Activated CD4-positive, alpha-beta T cell treated with anti-CD3 and anti-CD28 coated beads for 1 hour (primary cell): Measurements from ENCODE around the gene DSG3.

Source experiments
- DNase-seq: peaks from one replicate; pipeline ENCODE4 v3.0.0-alpha.2; 2020

DSG3 gene

GRCh38 chr18:31447530-31448191 lies at the start of gene DSG3:
TSS of gene DSG3 (plus strand) at chr18:31447741. CDS start at chr18:31447878, 137 bp downstream.
- no peak for DNase-seq

- no peak for DNase-seq
These were observed 49.4 kb upstream of the DSG3 start for GRCh38 chr18:31398191-31398590.

- DNase-seq, result no peak
These were observed 48.1 kb upstream of the DSG3 start for GRCh38 chr18:31399306-31400032.

GRCh38 chr18:31401156-31402025 lies 46.1 kb upstream of the DSG3 start:
- DNase-seq, result no peak

- no peak for DNase-seq
These were observed 45.5 kb upstream of the DSG3 start for GRCh38 chr18:31402026-31402373.

GRCh38 chr18:31403409-31403808 lies 44.1 kb upstream of the DSG3 start:
- no peak for DNase-seq

- DNase-seq, result no peak
These were observed 39.9 kb upstream of the DSG3 start for GRCh38 chr18:31407649-31408048.

- DNase-seq, result no peak
These were observed 38.3 kb upstream of the DSG3 start for GRCh38 chr18:31409276-31409675.

- DNase-seq, result no peak
These were observed 36.6 kb upstream of the DSG3 start for GRCh38 chr18:31410716-31411483.

- no peak for DNase-seq
These were observed 34.4 kb upstream of the DSG3 start for GRCh38 chr18:31413137-31413536.

- no peak for DNase-seq
These were observed 29.7 kb upstream of the DSG3 start for GRCh38 chr18:31417850-31418249.

- no peak for DNase-seq
These were observed 28.0 kb upstream of the DSG3 start for GRCh38 chr18:31419457-31419932.

- DNase-seq, result no peak
These were observed 27.5 kb upstream of the DSG3 start for GRCh38 chr18:31420032-31420431.

GRCh38 chr18:31420524-31420923 lies 27.0 kb upstream of the DSG3 start:
- DNase-seq, result no peak

- DNase-seq, result no peak
These were observed 23.1 kb upstream of the DSG3 start for GRCh38 chr18:31424383-31424988.

GRCh38 chr18:31426021-31426420 lies 21.5 kb upstream of the DSG3 start:
- DNase-seq, result no peak

GRCh38 chr18:31426871-31427406 lies 20.6 kb upstream of the DSG3 start:
- DNase-seq, result no peak

- no peak for DNase-seq
These were observed 19.3 kb upstream of the DSG3 start for GRCh38 chr18:31428211-31428610.

GRCh38 chr18:31429623-31430022 lies 17.9 kb upstream of the DSG3 start:
- no peak for DNase-seq

- no peak for DNase-seq
These were observed 17.5 kb upstream of the DSG3 start for GRCh38 chr18:31430072-31430471.

- no peak for DNase-seq
These were observed 17.0 kb upstream of the DSG3 start for GRCh38 chr18:31430554-31430953.

GRCh38 chr18:31432316-31432715 lies 15.2 kb upstream of the DSG3 start:
- no peak for DNase-seq
